Trophoblast cell (in vitro differentiated cells and primary cell): Measurements from ENCODE around the gene BZW2.

Experiments
- DNase-seq, 2 donors: peaks; one replicate each; pipeline ENCODE4 v3.0.0-alpha.2; 2016
- H2AFZ ChIP-seq: 2 replicates; pipeline ENCODE4 v1.6.1; 2013; ENCODE audit warnings: low read length, moderate library complexity, mild to moderate bottlenecking; ENCODE audit not compliant: insufficient read depth, poor library complexity
- H2AK5ac ChIP-seq: 2 replicates; pipeline ENCODE4 v1.6.1; 2013; ENCODE audit warnings: mild to moderate bottlenecking, low read length
- H2BK120ac ChIP-seq: 2 replicates; pipeline ENCODE4 v1.6.1; 2013; ENCODE audit warnings: low read length, mild to moderate bottlenecking, moderate library complexity; ENCODE audit not compliant: insufficient read depth, poor library complexity
- H2BK12ac ChIP-seq: 2 replicates; pipeline ENCODE4 v1.6.1; 2013; ENCODE audit warnings: mild to moderate bottlenecking, low read length, moderate library complexity
- H2BK5ac ChIP-seq: 2 replicates; pipeline ENCODE4 v1.6.1; 2013; ENCODE audit warnings: low read length, low read depth, moderate library complexity, mild to moderate bottlenecking; ENCODE audit not compliant: poor library complexity
- H3K14ac ChIP-seq: 2 replicates; pipeline ENCODE4 v1.6.1; 2013; ENCODE audit warnings: mild to moderate bottlenecking, low read length
- H3K18ac ChIP-seq: 2 replicates; pipeline ENCODE4 v1.6.1; 2013; ENCODE audit warnings: mild to moderate bottlenecking, low read length
- H3K23ac ChIP-seq: 2 replicates; pipeline ENCODE4 v1.6.1; 2013; ENCODE audit warnings: low read length
- H3K27ac ChIP-seq: 2 replicates; pipeline ENCODE4 v1.5.1; 2013; ENCODE audit warnings: low read depth, mild to moderate bottlenecking, inconsistent platforms, low read length, moderate library complexity
- H3K27me3 ChIP-seq: 2 replicates; pipeline ENCODE4 v1.6.1; 2013; ENCODE audit warnings: inconsistent platforms, mild to moderate bottlenecking, low read length, moderate library complexity; ENCODE audit not compliant: insufficient read depth
- H3K36me3 ChIP-seq, 2 experiments: 1 replicate in 1 of 2; 2 replicates in 1 of 2; pipeline ENCODE4 v1.6.1; 2013; ENCODE audit warnings: low read length in 2 of 2, mild to moderate bottlenecking in 2 of 2, moderate library complexity in 1 of 2; ENCODE audit not compliant: insufficient read depth in 2 of 2, control insufficient read depth in 1 of 2
- H3K4ac ChIP-seq: 2 replicates; pipeline ENCODE4 v1.6.1; 2013; ENCODE audit warnings: low read depth, mild to moderate bottlenecking, low read length, moderate library complexity
- H3K4me1 ChIP-seq, 2 experiments: 1 replicate in 1 of 2; 2 replicates in 1 of 2; pipeline ENCODE4 v1.6.1; 2013; ENCODE audit warnings: low read length in 2 of 2, mild to moderate bottlenecking in 2 of 2, moderate library complexity in 1 of 2; ENCODE audit not compliant: insufficient read depth in 2 of 2, control insufficient read depth in 1 of 2
- H3K4me2 ChIP-seq: 2 replicates; pipeline ENCODE4 v1.6.1; 2013; ENCODE audit warnings: inconsistent platforms, mild to moderate bottlenecking, low read length, moderate library complexity
- H3K4me3 ChIP-seq: 2 replicates; pipeline ENCODE4 v1.5.1; 2013; ENCODE audit warnings: mild to moderate bottlenecking, low read depth, low read length, inconsistent platforms
- H3K79me1 ChIP-seq: one replicate; pipeline ENCODE4 v1.6.1; 2013; ENCODE audit warnings: low read length
- H3K79me2 ChIP-seq: 2 replicates; pipeline ENCODE4 v1.6.1; 2013; ENCODE audit warnings: low read length, mild to moderate bottlenecking; ENCODE audit not compliant: control insufficient read depth, insufficient read depth, poor library complexity
- H3K9ac ChIP-seq: 2 replicates; pipeline ENCODE4 v1.6.1; 2013; ENCODE audit warnings: mild to moderate bottlenecking, low read length
- H3K9me3 ChIP-seq: 2 replicates; pipeline ENCODE4 v1.6.1; 2013; ENCODE audit warnings: low read depth, mild to moderate bottlenecking, control low read depth, inconsistent platforms, low read length; ENCODE audit not compliant: insufficient read depth
- H4K12ac ChIP-seq: 2 replicates; pipeline ENCODE4 v1.6.1; 2013; ENCODE audit warnings: low read depth, mild to moderate bottlenecking, low read length, moderate library complexity
- H4K8ac ChIP-seq: 2 replicates; pipeline ENCODE4 v1.6.1; 2013; ENCODE audit warnings: low read depth, mild to moderate bottlenecking, low read length, moderate library complexity
- H4K91ac ChIP-seq: one replicate; pipeline ENCODE4 v1.6.1; 2013; ENCODE audit warnings: low read depth, mild to moderate bottlenecking, low read length, moderate library complexity
- WGBS: extraction: QIAGEN DNeasy Blood & Tissue Kit; methylation state at CpG from one replicate; pipeline ENCODE4 v1.1.7; 2013; ENCODE audit warnings: missing lambda C conversion rate; ENCODE audit not compliant: insufficient read length, insufficient coverage; ENCODE audit errors: extremely low coverage; 5-methylcytosine and 5-hydroxymethylcytosine counted together

The BZW2 gene

GRCh38 chr7:16652888-16653287 is 6.9 kb downstream of the BZW2 start:
- Histone ChIP-seq H3K18ac (no peak overlapping the region), H3K9me3 (no peaks in the 10 kb centered on the region), H3K4ac (peak overlapping the region; percentile 94), H2BK120ac (no peak overlapping the region), H2AK5ac (no peak overlapping the region), H3K79me2 (peaks cover 11% of the 10 kb centered on the region), H3K4me2 (no peak overlapping the region), H3K79me1 (peaks cover 4% of the 10 kb centered on the region), H4K12ac (no peak overlapping the region), H3K4me3 (no peak overlapping the region), H4K91ac (no peak overlapping the region), H3K4me1 (peaks cover 2% of the 10 kb centered on the region in 2 experiments), H3K27ac (no peak overlapping the region), H3K23ac (no peak overlapping the region), H2BK12ac (no peak overlapping the region), H3K9ac (no peak overlapping the region), H3K27me3 (no peaks in the 10 kb centered on the region), H3K14ac (no peak overlapping the region), H2BK5ac (peak overlapping the region; percentile 33), H2AFZ (no peak overlapping the region), H4K8ac (no peak overlapping the region), H3K36me3 (peaks cover 0 to 2% of the 10 kb centered on the region in 2 experiments)
- WGBS, result no CpG with 5 or more reads among the region's 2 CpGs
- DNase-seq, result no peak

- H2BK5ac ChIP-seq, result no peak overlapping the region
- no peak overlapping the region for H4K8ac ChIP-seq
- H2AFZ ChIP-seq, result no peak overlapping the region
- no peak overlapping the region for H3K4me3 ChIP-seq
- H2BK120ac ChIP-seq, result no peak overlapping the region
- peaks cover 9% of the 10 kb centered on the region for H3K79me2 ChIP-seq
- H3K79me1 ChIP-seq, result peaks cover 9% of the 10 kb centered on the region
- H3K27ac ChIP-seq, result peak overlapping the region; percentile 41
- H4K12ac ChIP-seq, result no peak overlapping the region
- H3K36me3 ChIP-seq, result peaks cover 0 to 2% of the 10 kb centered on the region in 2 experiments
- H3K18ac ChIP-seq, result no peak overlapping the region
- peaks cover 0 to 4% of the 10 kb centered on the region in 2 experiments for H3K4me1 ChIP-seq
- H2AK5ac ChIP-seq, result no peak overlapping the region
- no peak overlapping the region for H3K14ac ChIP-seq
- H2BK12ac ChIP-seq, result no peak overlapping the region
- H3K4me2 ChIP-seq, result no peak overlapping the region
- no peak overlapping the region for H3K23ac ChIP-seq
- peak overlapping the region; percentile 95 for H3K4ac ChIP-seq
- no peaks in the 10 kb centered on the region for H3K27me3 ChIP-seq
- H3K9ac ChIP-seq, result no peak overlapping the region
- no peak overlapping the region for H4K91ac ChIP-seq
- DNase-seq, result no peak
- H3K9me3 ChIP-seq, result no peaks in the 10 kb centered on the region
Observed at GRCh38 chr7:16655394-16655793, 9.4 kb downstream of the BZW2 start.

- Histone ChIP-seq H3K18ac (no peak overlapping the region), H4K8ac (no peak overlapping the region), H3K9me3 (no peaks in the 10 kb centered on the region), H4K12ac (no peak overlapping the region), H2BK5ac (peak overlapping the region; percentile 91), H3K4me1 (peaks cover 3 to 8% of the 10 kb centered on the region in 2 experiments), H2BK120ac (no peak overlapping the region), H3K23ac (no peak overlapping the region), H2BK12ac (peak overlapping the region; percentile 77), H3K79me2 (peaks cover 11% of the 10 kb centered on the region), H4K91ac (peak overlapping the region; percentile 74), H3K4me3 (no peak overlapping the region), H3K79me1 (peaks cover 11% of the 10 kb centered on the region), H2AK5ac (no peak overlapping the region), H3K4ac (no peak overlapping the region), H3K9ac (no peak overlapping the region), H3K36me3 (peaks cover 0 to 2% of the 10 kb centered on the region in 2 experiments), H3K27ac (peak overlapping the region; percentile 64), H3K27me3 (no peaks in the 10 kb centered on the region), H3K4me2 (no peak overlapping the region), H3K14ac (no peak overlapping the region), H2AFZ (no peak overlapping the region)
- no CpG with 5 or more reads among the region's 1 CpG for WGBS
- DNase-seq, result peak in 1 of 2 donors; percentile 45
Observed at GRCh38 chr7:16656141-16656540, 10.2 kb downstream of the BZW2 start.

GRCh38 chr7:16657656-16658279 is 11.8 kb downstream of the BZW2 start:
- Histone ChIP-seq H3K4ac (no peak overlapping the region), H3K9me3 (no peaks in the 10 kb centered on the region), H2AFZ (no peak overlapping the region), H3K23ac (no peak overlapping the region), H3K79me1 (peaks cover 18% of the 10 kb centered on the region), H4K91ac (peak overlapping the region; percentile 81), H4K8ac (peak overlapping the region; percentile 23), H3K4me1 (peaks cover 5 to 10% of the 10 kb centered on the region in 2 experiments), H2BK12ac (peak overlapping the region; percentile 30), H2AK5ac (no peak overlapping the region), H3K14ac (no peak overlapping the region), H3K79me2 (peaks cover 13% of the 10 kb centered on the region), H3K18ac (peak overlapping the region; percentile 29), H3K4me3 (no peak overlapping the region), H2BK5ac (peak overlapping the region; percentile 89), H3K27me3 (no peaks in the 10 kb centered on the region), H3K4me2 (peak overlapping the region; percentile 44), H4K12ac (no peak overlapping the region), H3K36me3 (peaks cover 0 to 3% of the 10 kb centered on the region in 2 experiments), H2BK120ac (peak overlapping the region; percentile 63), H3K27ac (peak overlapping the region; percentile 92), H3K9ac (no peak overlapping the region)
- DNase-seq, result peak; percentile 94 to 97
- WGBS, result no CpG with 5 or more reads among the region's 4 CpGs
